HG02852 (cell line): ENCODE data around the gene NRP1.
"Not testable (repeated sequence)": the region's sequence is repeated elsewhere in the genome, so short reads cannot be mapped to it uniquely, and the experiment has no call there.

Source experiments
- ATAC-seq: cut with Tn5 transposase; IDR thresholded peaks from one replicate; pipeline ENCODE4 v1.9.1; 2021; ENCODE audit warnings: mild to moderate bottlenecking, moderate library complexity; ENCODE audit not compliant: unreplicated experiment

NRP1 gene

GRCh38 chr10:33240931-33241330, 93.5 kb downstream of the NRP1 start:
- no peak for ATAC-seq

GRCh38 chr10:33240258-33240657, 94.2 kb downstream of the NRP1 start:
- no peak for ATAC-seq

DNA sequence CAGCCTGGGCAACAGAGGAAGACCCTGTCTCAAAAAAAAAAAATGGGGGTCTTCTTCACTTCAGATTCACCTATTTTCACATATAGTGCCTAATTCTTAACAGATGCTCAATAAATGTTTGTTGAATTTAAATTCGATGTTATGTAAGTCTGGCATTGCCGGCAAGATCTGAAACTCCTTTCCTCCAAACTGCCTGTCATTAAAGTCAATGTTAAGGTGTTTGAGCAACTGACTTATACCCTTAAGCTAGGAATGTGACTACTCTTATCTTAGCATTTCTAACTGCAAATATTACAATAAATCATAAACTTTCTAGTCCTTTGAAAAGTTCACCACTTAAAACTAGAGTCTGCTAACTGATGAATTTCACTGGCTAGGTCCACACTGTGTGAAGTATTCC, 95.2 kb downstream of the NRP1 start:
- no peak for ATAC-seq

DNA sequence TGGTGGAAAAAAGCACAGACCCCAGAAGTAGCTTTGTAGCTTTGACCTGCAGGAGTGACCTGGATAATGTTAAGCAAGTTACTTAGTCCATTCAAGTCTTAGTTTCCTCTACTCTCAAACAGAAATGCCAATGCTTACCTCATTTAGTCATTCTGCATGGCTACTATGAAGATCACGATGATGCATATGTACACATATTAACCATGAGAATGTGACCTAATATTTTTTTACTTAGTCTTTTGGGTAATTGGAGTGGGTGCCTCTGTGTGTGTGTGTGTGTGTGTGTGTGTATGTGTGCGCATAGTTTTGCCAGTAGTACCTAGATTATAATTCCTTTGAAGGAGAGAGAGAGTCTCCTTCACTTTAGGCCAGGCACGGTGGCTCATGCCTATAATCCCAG, 95.8 kb downstream of the NRP1 start:
- no peak for ATAC-seq

GRCh38 chr10:33237736-33238624, 96.5 kb downstream of the NRP1 start:
- no peak for ATAC-seq

DNA sequence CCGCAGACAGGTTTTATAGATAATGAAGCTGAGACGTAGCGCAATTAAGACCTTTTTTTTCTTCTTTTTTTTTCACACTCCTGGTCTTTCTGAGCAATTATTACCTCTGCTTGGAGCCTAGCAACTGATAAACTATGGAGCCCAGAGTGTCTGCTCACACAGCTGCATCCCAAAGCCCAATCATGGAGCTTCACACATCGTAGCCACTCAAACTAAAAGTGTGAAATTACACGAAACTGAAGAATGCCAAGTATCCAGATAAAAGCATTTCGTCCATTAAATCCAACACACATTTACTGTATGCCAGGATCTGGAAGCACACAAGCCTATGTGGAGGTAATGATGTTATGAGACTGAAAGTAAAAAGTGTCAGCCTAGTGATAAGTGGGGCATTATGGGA, 97.6 kb downstream of the NRP1 start:
- ATAC-seq = no peak

- no peak for ATAC-seq
Measured at GRCh38 chr10:33235951-33236350, 98.5 kb downstream of the NRP1 start.

GRCh38 chr10:33235251-33235884, 99.1 kb downstream of the NRP1 start:
- no peak for ATAC-seq

DNA sequence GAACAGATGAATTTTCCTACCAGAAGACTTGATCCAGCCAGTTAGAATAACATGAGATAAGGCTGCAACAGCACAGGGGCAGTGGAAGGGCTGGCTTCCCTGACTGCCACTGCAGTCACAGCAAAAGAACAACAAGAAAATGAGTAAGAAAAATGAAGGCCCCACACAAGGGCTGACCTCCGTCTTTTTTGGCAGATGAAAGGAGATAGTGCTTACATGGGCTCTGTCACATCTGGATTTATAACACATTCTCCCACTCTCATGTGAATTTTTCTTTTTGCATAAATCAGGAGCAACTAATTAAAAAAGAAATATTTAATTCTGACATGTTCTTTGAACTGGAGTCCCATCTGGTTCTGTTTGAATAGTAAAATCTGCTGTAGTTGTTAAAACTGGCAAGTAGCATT, 99.6 kb downstream of the NRP1 start:
- no peak for ATAC-seq

DNA sequence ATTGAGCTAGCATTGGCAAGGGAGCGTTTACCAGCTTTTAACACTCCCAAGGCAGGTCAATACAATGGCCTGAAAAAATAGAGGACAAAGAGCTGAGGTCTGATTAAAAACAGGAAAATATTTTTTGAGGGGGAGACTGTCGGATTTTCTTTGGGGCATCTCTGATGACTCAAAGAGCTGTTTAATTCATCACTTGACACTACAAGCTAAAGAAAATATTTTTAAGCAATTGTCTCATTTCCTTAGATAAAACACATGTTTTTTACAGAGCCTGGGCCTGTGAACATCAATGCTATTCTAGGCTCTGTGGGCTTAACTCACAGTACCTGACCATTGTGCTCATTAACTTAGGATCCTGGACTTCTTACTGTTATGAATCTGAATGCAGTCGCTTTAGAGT, 100.8 kb downstream of the NRP1 start:
- ATAC-seq = no peak

DNA sequence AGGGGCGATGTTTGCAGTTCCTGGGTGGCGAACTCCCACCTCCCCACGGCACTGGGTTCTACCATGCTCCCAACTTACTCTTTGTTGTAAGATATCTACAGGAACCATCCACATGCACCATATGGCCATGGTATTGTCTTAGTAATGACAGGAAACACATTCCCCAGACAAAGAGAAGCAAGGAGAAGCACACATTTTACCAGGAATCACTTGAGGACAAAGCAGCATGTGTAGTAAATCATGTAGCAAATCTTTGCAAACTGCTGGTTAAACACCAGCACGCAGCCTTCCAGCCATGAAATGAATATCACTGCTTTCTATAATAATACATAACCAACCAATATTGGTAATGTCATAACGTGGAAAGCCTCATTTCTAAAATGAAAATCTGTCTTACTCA, 101.2 kb downstream of the NRP1 start:
- ATAC-seq = no peak

GRCh38 chr10:33231621-33232350, 102.7 kb downstream of the NRP1 start:
- ATAC-seq = no peak

DNA sequence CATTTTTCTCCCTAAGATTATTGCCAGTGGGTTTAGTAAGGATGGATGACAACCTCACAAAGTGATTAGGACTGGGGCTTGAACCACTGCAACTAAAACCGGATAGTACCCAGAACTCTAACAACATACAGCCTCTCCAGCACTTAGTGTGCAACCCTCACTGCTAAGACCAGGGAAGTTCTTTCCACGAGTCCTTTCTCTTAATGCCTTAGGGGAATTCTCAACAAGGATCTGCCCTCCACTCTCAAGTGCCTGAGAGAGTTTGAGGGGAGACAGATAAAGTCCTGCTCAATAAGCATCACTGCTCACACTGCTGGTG, 104.6 kb downstream of the NRP1 start:
- ATAC-seq = no peak

DNA sequence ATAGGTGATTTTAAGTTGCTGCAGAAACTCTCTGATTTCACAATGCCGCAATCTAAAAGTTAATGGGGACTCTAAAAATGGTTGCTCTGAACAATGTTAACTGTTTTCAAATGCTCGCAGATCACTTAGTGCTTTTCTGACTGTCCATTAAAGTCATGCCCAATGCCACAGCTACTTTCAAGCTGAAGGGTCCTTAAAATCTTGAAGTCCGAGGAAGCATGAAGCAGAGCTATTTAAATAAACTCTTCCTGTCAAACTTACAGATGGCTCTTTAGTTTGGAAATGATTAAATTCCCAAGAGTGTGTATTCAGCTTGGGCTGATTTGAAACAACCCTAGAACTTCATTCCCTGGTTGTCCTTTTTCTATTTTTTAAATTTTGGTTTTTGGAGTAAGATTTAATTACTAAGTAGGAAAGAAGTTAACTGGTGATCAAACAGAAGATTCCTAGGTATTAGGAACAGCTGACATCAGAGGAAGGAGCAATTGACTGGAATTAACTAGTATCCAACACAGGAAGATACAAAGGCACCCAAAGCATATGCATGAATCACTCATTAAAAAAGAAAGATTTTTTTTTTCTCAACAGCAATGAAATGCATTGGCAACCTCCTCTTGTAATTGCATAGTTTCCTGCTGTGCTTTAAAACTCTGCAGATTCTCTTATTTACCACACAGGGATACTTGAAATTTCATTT, 105.1 kb downstream of the NRP1 start:
- no peak for ATAC-seq

GRCh38 chr10:33228426-33228825, 106.0 kb downstream of the NRP1 start:
- ATAC-seq = no peak

- no peak for ATAC-seq
Measured at GRCh38 chr10:33227489-33227888, 107.0 kb downstream of the NRP1 start.

- ATAC-seq = no peak
Measured at GRCh38 chr10:33224251-33224965, 110.1 kb downstream of the NRP1 start.

- ATAC-seq = no peak
Measured at GRCh38 chr10:33223326-33224000, 111.0 kb downstream of the NRP1 start.

GRCh38 chr10:33222304-33222703, 112.2 kb downstream of the NRP1 start:
- ATAC-seq = not testable (repeated sequence)

DNA sequence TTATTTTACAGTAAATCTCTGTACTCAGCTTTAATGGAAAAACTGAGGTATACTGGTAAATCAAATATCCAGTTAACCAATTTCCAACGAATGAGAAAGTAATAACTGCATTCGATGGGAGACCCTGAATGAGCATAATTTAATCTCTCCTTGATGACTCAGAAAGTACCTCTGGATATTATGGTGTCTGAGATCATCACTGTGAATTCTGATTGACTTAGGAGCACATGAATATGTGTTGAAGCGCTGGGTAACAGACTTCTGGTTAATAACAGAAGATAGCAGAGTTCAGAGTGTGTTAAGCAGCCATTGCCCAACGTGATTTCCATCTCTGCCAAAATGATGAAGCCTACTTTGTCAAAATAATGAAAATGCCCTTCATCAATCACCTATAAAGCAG, 116.6 kb downstream of the NRP1 start:
- no peak for ATAC-seq
